Endometrial microvascular endothelial cells (primary cell): ENCODE measurements around the gene SLX9. TPM values are rescaled to one million over a fixed set of nuclear protein-coding genes. Genes with fewer than 3 reads are reported as not detected.
"Not testable (repeated sequence)": the region's sequence is repeated elsewhere in the genome, so short reads cannot be mapped to it uniquely, and the experiment has no call there.

ENCODE experiments used
- in situ Hi-C: cut with HindIII; loops from 2 replicates; pipeline ENCODE4 v1.10.0; 2017; ENCODE audit warnings: low sequenced_read_pairs, low pct_unique_long_range_greater_than_20kb; ENCODE audit errors: inconsistent ontology term
- total RNA-seq: library from RNA; depleted of rRNA; stranded (reverse); fragments of >200 nt; gene quantifications from one replicate; pipeline ENCODE4 v1.2.3, GENCODE V29; 2015; ENCODE audit errors: inconsistent ontology term

The SLX9 gene
- total RNA-seq, 1 donor from 2014 or later = 33.3 TPM

DNA sequence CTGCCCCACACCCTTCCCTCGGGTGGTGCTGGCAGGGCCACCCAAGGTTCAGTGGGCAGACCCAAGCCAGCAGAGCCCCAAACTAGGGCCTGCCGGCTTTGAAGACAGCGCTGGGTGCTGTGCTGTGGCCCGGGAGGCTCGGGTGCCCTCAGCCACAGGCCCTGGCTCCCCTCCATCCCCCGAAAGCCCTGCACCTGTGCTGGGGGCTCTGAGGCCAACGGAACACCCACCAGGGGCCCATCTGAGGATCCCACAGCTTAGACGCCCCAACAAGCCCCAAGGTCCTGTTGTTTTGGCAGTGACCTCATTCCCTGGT is 27.7 kb upstream of the SLX9 start:
- in situ Hi-C loops = no loop called here

- in situ Hi-C loops = not testable (repeated sequence)
Measured at GRCh38 chr21:44912506-44913412, 27.1 kb upstream of the SLX9 start.

GRCh38 chr21:44913425-44914175 is 26.2 kb upstream of the SLX9 start:
- in situ Hi-C loops = no loop called here

- in situ Hi-C loops = no loop called here
Measured at GRCh38 chr21:44914176-44914874, 25.5 kb upstream of the SLX9 start.

- in situ Hi-C loops = no loop called here
Measured at GRCh38 chr21:44916965-44917364, 22.9 kb upstream of the SLX9 start.

DNA sequence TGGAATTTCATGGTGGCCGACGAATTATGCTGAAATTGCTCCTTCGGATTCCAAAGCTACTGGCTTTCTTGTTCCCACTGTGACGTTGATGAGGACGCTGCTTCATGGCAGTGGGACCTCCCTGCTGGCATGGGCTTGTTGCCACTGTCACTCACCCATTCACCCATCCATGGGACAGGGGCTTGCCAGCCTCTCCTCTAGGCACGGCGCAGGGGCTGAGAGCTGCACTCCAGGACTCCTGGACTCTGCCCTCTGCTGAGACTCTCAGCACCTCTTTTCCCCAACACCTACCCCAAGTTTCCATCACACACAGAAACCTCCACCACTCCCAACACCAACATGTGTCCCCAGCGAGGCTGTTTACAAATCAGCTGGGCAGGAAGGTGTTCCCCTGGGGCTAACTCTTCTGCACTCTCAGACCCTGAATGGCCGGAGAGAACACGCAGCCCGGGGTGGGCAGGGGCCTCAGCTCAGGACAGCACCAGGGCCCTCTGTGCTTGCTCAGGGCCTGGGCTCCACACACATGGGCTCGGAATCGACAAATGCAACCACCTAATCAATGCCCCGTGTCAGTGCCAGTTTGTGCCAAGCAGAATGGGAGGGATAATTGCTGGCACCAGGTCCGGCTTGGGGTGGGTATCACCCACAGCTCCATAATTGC is 22.3 kb upstream of the SLX9 start:
- in situ Hi-C loops = no loop called here

- in situ Hi-C loops = no loop called here
Measured at GRCh38 chr21:44918107-44918470, 21.7 kb upstream of the SLX9 start.

DNA sequence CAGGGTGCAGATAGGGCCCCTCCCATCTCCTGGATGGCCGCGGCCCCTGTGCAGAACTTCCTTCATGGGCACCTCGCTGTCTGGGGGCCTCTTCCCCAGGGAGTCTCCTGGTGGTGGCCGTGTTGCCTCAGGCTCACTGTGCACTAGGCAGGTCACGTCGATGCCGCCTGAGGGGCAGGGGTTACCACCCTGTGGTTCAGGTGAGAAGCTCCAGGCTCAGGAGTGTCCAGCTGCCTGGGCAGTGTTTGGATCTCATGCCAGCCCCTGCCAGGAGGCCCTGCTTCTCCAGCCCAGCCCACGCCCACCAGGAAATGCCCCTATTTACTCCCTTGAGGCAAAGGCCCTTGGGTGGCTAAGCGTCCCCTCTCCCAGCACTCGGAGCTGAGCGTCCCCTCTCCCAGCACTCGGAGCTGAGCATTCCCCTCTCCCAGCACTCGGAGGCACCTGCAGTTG is 21.2 kb upstream of the SLX9 start:
- in situ Hi-C loops = no loop called here

DNA sequence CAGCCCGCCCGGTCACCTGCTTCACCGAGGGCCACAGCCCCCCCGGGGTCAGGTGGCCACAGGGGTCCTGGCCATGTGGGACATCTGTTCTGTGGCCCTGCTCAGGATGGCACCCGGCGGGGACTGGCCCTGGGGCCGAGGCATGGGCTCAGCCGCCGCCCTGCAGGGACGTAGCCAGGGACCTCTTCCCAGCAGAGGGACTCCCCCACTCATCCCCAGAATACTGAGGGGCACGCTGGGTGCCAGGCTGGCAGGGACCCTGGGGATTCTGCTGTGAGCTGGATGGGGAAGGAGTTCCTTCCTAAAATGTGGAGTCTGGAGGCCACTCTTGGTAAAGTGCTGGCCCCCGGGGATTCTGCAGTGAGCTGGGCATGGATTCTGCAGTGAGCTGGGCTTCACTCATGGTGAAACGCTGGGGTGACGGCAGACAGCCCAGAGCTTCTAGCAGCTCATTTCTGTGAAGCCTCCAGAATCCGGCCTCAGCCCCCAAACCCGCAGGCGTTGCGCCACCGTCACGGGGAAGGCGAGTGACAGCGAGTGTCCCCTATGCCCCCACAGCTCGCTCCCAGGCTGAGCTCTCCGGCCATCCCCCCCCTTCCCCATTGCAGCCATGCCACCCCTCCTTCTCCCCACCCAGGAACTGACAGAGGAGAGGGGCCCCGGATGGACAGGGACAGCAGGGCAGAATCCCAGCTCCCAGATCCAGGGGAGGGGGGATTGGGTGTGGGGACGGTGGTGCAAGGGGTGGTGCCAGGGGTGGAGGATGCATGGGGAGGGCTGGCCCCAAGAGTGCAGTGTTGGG is 20.5 kb upstream of the SLX9 start:
- in situ Hi-C loops = no loop called here

- in situ Hi-C loops = no loop called here
Measured at GRCh38 chr21:44919913-44920693, 19.7 kb upstream of the SLX9 start.

DNA sequence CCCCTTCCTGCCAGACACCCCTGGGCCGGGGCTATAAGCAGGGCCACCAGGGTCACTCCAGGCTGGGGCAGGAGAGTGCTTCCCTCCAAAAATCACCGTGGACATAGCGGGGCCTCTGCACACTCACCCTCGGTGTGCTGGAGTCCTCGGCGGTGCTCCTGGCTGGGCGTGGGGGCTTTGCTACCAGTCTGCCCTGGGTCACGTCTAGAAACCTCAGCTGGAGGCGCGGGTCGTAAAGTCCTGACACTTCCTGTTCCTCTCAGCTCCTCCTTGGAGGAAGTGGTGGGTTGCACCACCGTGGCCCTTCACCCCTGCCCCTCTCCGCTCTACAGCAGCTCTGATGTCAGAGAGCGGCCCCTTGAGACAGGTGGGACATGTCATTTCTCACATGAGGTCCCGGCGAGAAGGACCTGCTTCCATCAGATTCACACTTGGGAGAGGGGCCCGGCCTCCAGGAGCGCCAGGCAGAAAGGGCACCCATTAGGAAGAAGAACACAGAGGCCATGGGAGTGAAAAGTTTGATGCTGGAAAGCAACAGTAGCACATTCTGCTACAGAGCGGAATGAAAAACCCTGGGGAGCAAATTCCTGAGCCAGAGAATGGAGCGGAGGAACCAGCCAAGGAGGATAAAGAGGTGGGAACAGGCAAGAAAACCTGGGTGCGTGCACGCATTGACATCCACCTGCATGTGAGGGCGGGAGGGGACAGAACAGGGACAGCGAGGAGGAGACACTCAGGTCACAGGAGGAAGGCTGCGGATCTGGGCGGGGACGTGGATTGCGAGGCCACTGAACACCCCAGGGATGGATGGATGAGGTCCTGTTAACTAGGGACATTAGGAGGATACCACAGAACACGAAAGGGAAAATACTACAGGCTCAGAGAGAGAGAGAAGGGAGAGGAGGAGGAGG is 18.9 kb upstream of the SLX9 start, which contains the start of gene ITGB2:
TSS of gene ITGB2 (minus strand) at position 206 of the 911 bp plus-strand sequence. CDS start 10,117 bp downstream, outside the sequence.
- in situ Hi-C loops = no loop called here

GRCh38 chr21:44921928-44922327 is 17.9 kb upstream of the SLX9 start:
- in situ Hi-C loops = no loop called here

DNA sequence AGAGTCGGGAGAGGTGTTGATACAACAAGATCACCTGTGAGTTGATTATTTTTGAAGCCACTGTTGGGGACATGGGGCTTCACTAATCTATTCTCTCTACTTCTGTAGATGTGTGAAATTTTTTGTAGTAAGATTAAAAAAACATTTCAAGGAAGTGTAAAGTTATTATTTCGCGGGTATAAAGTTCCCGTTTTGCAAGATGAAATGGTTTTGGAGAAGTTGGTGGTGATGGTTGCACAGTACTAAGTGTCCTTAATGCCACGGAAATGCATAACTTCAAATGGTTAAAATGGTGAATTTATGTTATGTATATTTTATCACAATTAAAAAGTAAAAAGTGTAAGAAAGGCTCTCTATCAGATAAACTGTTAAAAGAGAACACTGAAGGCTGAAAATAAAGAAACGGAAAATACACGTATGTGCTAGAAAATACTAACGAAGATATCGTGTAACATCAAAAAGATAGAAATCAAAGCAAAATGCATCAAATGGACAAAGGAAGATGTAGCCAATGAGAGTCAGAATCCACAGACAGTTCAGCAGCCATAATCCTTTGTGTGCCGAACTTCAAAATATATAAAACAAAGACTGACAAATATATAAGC is 16.2 kb upstream of the SLX9 start:
- in situ Hi-C loops = no loop called here

GRCh38 chr21:44924606-44925377 is 15.0 kb upstream of the SLX9 start:
- in situ Hi-C loops = loop anchor here (25.0 kb wide), 1 partner anchor 213 kb away; no protein-coding TSS in a partner anchor

DNA sequence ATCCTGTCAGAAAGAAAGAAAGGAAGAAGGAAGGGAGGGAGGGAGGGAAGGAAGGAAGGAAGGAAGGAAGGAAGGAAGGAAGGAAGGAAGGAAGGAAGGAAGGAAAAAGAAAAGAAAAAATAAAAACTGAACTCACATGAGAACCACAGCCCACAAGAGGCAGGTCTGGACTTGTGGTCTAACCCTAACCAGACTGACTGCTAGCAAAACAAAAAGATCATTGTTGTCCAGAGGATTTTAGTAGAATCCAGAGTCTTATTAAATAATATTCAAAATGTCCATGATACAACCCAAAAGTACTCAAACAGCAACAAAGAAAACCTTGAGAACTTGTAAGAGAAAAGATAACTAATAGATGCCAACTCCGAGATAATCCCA is 14.5 kb upstream of the SLX9 start:
- in situ Hi-C loops = loop anchor here (25.0 kb wide), 1 partner anchor 212 kb away; no protein-coding TSS in a partner anchor
